ENCODE data around the gene OXTR. TPM values are rescaled to one million over a fixed set of nuclear protein-coding genes. Genes with fewer than 3 reads are reported as not detected.

The OXTR gene
- total and polyA plus RNA-seq, 2 experiments from 2014 or later: 0.97 to 1.9 TPM

GRCh38 chr3:8729479-8729878, 39.9 kb downstream of the OXTR start:
- peaks cover 3% of the 10 kb centered on the region for H3K4me1 ChIP-seq (ENCODE audit: insufficient read depth)
- H3K79me2 ChIP-seq: no peaks in the 10 kb centered on the region
- WGBS (ENCODE audit: low lambda C conversion rate, missing lambda C conversion rate): 96% methylated on average over 3 of the region's 3 CpGs
- H2AFZ ChIP-seq: no peak overlapping the region
- TF ChIP-seq EZH2phosphoT487 (IDR thresholded peaks at IDR 0.05; ENCODE audit: low read depth, severe bottlenecking, unreplicated experiment): no peak
- TF ChIP-seq CTCF (IDR thresholded peaks at IDR 0.05; ENCODE audit: poor library complexity): no peak
- TF ChIP-seq EZH2 (IDR thresholded peaks at IDR 0.05; ENCODE audit: borderline replicate concordance): no peak
- H3K9me2 ChIP-seq (replicated peaks; ENCODE audit: insufficient read depth): no peaks in the 10 kb centered on the region
- H3K27me3 ChIP-seq: no peaks in the 10 kb centered on the region
- H3K9me3 ChIP-seq (ENCODE audit: low read depth): no peaks in the 10 kb centered on the region
- DNase-seq (ENCODE audit: low spot score): no peak
- H3K4me2 ChIP-seq: no peak overlapping the region
- H3K36me3 ChIP-seq (replicated peaks; ENCODE audit: insufficient read depth, low read depth): no peaks in the 10 kb centered on the region
- no peak overlapping the region for H3K4me3 ChIP-seq
- no peaks in the 10 kb centered on the region for H4K20me1 ChIP-seq (ENCODE audit: insufficient read depth, poor library complexity, severe bottlenecking)
- H3K27ac ChIP-seq: peak overlapping the region; percentile 34

GRCh38 chr3:8727605-8728512, 41.6 kb downstream of the OXTR start:
- WGBS (ENCODE audit: low lambda C conversion rate, missing lambda C conversion rate): 83% methylated on average over 9 of the region's 9 CpGs
- Histone ChIP-seq H3K79me2 (no peaks in the 10 kb centered on the region), H3K9me3 (ENCODE audit: low read depth) (no peaks in the 10 kb centered on the region), H3K27me3 (no peaks in the 10 kb centered on the region), H2AFZ (no peak overlapping the region), H3K4me2 (no peak overlapping the region), H3K4me3 (no peak overlapping the region), H4K20me1 (ENCODE audit: insufficient read depth, poor library complexity, severe bottlenecking) (no peaks in the 10 kb centered on the region), H3K36me3 (replicated peaks; ENCODE audit: insufficient read depth, low read depth) (no peaks in the 10 kb centered on the region), H3K9me2 (replicated peaks; ENCODE audit: insufficient read depth) (no peaks in the 10 kb centered on the region), H3K4me1 (ENCODE audit: insufficient read depth) (no peaks in the 10 kb centered on the region), H3K27ac (no peak overlapping the region)
- DNase-seq (ENCODE audit: low spot score): no peak
- TF ChIP-seq EZH2phosphoT487 (IDR thresholded peaks at IDR 0.05; ENCODE audit: low read depth, severe bottlenecking, unreplicated experiment) (no peak), EZH2 (IDR thresholded peaks at IDR 0.05; ENCODE audit: borderline replicate concordance) (no peak), CTCF (IDR thresholded peaks at IDR 0.05; ENCODE audit: poor library complexity) (no peak)

- Histone ChIP-seq H2AFZ (no peak overlapping the region), H3K79me2 (no peaks in the 10 kb centered on the region), H3K4me1 (ENCODE audit: insufficient read depth) (no peaks in the 10 kb centered on the region), H4K20me1 (ENCODE audit: insufficient read depth, poor library complexity, severe bottlenecking) (no peaks in the 10 kb centered on the region), H3K27ac (no peak overlapping the region), H3K4me3 (no peak overlapping the region), H3K9me2 (replicated peaks; ENCODE audit: insufficient read depth) (no peaks in the 10 kb centered on the region), H3K9me3 (ENCODE audit: low read depth) (no peaks in the 10 kb centered on the region), H3K27me3 (no peaks in the 10 kb centered on the region), H3K36me3 (replicated peaks; ENCODE audit: insufficient read depth, low read depth) (no peaks in the 10 kb centered on the region), H3K4me2 (no peak overlapping the region)
- no peak for TF ChIP-seq CTCF (IDR thresholded peaks at IDR 0.05; ENCODE audit: poor library complexity)
- TF ChIP-seq EZH2phosphoT487 (IDR thresholded peaks at IDR 0.05; ENCODE audit: low read depth, severe bottlenecking, unreplicated experiment): no peak
- TF ChIP-seq EZH2 (IDR thresholded peaks at IDR 0.05; ENCODE audit: borderline replicate concordance): no peak
- 79% methylated on average over 3 of the region's 3 CpGs for WGBS (ENCODE audit: low lambda C conversion rate, missing lambda C conversion rate)
- no peak for DNase-seq (ENCODE audit: low spot score)
Observed at GRCh38 chr3:8724108-8724752, 45.2 kb downstream of the OXTR start.

Data from hepatocyte (in vitro differentiated cells).